B cell (primary cell): ENCODE data around the gene PDK3. TPM values are rescaled to one million over a fixed set of nuclear protein-coding genes. Genes with fewer than 3 reads are reported as not detected.

Source experiments
- ATAC-seq: fragments of 200-7000 bp; cut with Tn5 transposase; one replicate; pipeline ENCODE4 v1.10.0; 2021; ENCODE audit warnings: low read depth, mild to moderate bottlenecking, moderate number of reproducible peaks, moderate library complexity
- CTCF ChIA-PET: fragments of 350-600 bp; sonication (Branson Sonifier 250); formaldehyde crosslinking; loops from one replicate; lab custom pipeline; 2021; ENCODE audit warnings: antibody characterized with exemption, inconsistent platforms; lab: Charles Lee
- POLR2A ChIA-PET: fragments of 350-600 bp; sonication (Branson Sonifier 250); formaldehyde crosslinking; loops from one replicate; lab custom pipeline; 2021; ENCODE audit warnings: antibody characterized with exemption; lab: Charles Lee
- DNase-seq: peaks from one replicate; pipeline ENCODE4 v3.0.0; 2013
- H2AFZ ChIP-seq: 2 replicates; pipeline ENCODE4 v1.6.1; 2012; ENCODE audit warnings: mild to moderate bottlenecking, low read depth, low read length; ENCODE audit not compliant: insufficient read depth, poor library complexity, severe bottlenecking
- H3K27ac ChIP-seq, 2 donors: 1 replicate in 1 of 2; 2 replicates in 1 of 2; pipeline ENCODE4 v1.5.1; 2012 to 2013; ENCODE audit warnings: low read length in 2 of 2, mild to moderate bottlenecking in 2 of 2, moderate library complexity in 1 of 2
- H3K27me3 ChIP-seq, 4 experiments: fragments of 200-600 bp in 1 of 4; sonication (generic) in 1 of 4; replicated peaks in 1 of 4; 1 replicate in 2 of 4; 2 replicates in 2 of 4; pipeline versions ENCODE4 v1.6.1 to v1.7.0; 2013 to 2016; ENCODE audit warnings: low read length in 3 of 4, mild to moderate bottlenecking in 2 of 4, mixed read lengths in 1 of 4, moderate library complexity in 1 of 4; ENCODE audit not compliant: insufficient read depth in 4 of 4, control insufficient read depth in 3 of 4; ENCODE audit errors: control extremely low read depth in 1 of 4
- H3K36me3 ChIP-seq, 2 experiments: replicated peaks in 1 of 2; 1 replicate in 1 of 2; 2 replicates in 1 of 2; pipeline versions ENCODE4 v1.6.1 to v1.7.1; 2013; ENCODE audit warnings: low read length in 1 of 2; ENCODE audit not compliant: insufficient read depth in 2 of 2, control insufficient read depth in 1 of 2; ENCODE audit errors: control extremely low read depth in 1 of 2, extremely low read depth in 1 of 2
- H3K4me1 ChIP-seq, 2 donors: fragments of 200-600 bp in 1 of 2; sonication (generic) in 1 of 2; 1 replicate in 1 of 2; 2 replicates in 1 of 2; pipeline versions ENCODE4 v1.5.1 to v1.6.1; 2013 to 2017; ENCODE audit warnings: low read length in 2 of 2; ENCODE audit not compliant: control insufficient read depth in 2 of 2, insufficient read depth in 2 of 2
- H3K4me2 ChIP-seq: replicated peaks from 2 replicates; pipeline ENCODE3; 2012; ENCODE audit warnings: mild to moderate bottlenecking, low read depth, low read length; ENCODE audit not compliant: poor library complexity, severe bottlenecking
- H3K4me3 ChIP-seq, 5 experiments: fragments of 200-600 bp in 1 of 5; sonication (generic) in 1 of 5; 1 replicate in 3 of 5; 2 replicates in 2 of 5; pipeline versions ENCODE4 v1.5.1 to v1.7.0; 2011 to 2016; ENCODE audit warnings: low read length in 4 of 5, mild to moderate bottlenecking in 4 of 5, low read depth in 2 of 5, control low read depth in 1 of 5, moderate library complexity in 1 of 5; ENCODE audit not compliant: insufficient read depth in 1 of 5; ENCODE audit errors: control extremely low read depth in 1 of 5, extremely low read depth in 1 of 5
- H3K79me2 ChIP-seq: fragments of 200-600 bp; sonication (generic); one replicate; pipeline ENCODE4 v1.6.0; 2016; ENCODE audit warnings: low read length; ENCODE audit not compliant: control insufficient read depth, insufficient read depth
- H3K9ac ChIP-seq: fragments of 200-600 bp; sonication (generic); 2 replicates; pipeline ENCODE4 v1.6.1; 2017; ENCODE audit warnings: mild to moderate bottlenecking, low read length, moderate library complexity
- H3K9me3 ChIP-seq, 3 donors: one replicate each; pipeline versions ENCODE4 v1.6.1 to v1.7.1; 2013; ENCODE audit warnings: low read length in 2 of 3; ENCODE audit not compliant: control insufficient read depth in 2 of 3, insufficient read depth in 1 of 3; ENCODE audit errors: control extremely low read depth in 1 of 3
- H4K20me1 ChIP-seq: 2 replicates; pipeline ENCODE4 v1.6.0; 2012; ENCODE audit warnings: mild to moderate bottlenecking, low read length; ENCODE audit not compliant: insufficient read depth, control insufficient read depth, poor library complexity, severe bottlenecking
- H3K27ac Mint-ChIP-seq: one replicate; pipeline ENCODE4 v1.8.0; 2021; ENCODE audit warnings: mixed read lengths
- H3K27me3 Mint-ChIP-seq: one replicate; pipeline ENCODE4 v1.8.0; 2021; ENCODE audit warnings: mixed read lengths
- H3K4me1 Mint-ChIP-seq: one replicate; pipeline ENCODE4 v1.8.0; 2021; ENCODE audit warnings: mixed read lengths
- H3K4me3 Mint-ChIP-seq: one replicate; pipeline ENCODE4 v1.8.0; 2021; ENCODE audit warnings: mixed read lengths
- H3K9me3 Mint-ChIP-seq: one replicate; pipeline ENCODE4 v1.8.0; 2022; ENCODE audit warnings: mixed read lengths; ENCODE audit not compliant: insufficient read depth
- CTCF ChIP-seq: fragments of 200-600 bp; IDR thresholded peaks from one replicate; pipeline ENCODE4 v1.8.0; 2022; ENCODE audit warnings: antibody characterized with exemption, mild to moderate bottlenecking
- EZH2 ChIP-seq: IDR thresholded peaks from 2 replicates; pipeline ENCODE4 v1.6.1; 2012; ENCODE audit warnings: borderline replicate concordance, low read depth, mild to moderate bottlenecking, moderate library complexity, low read length; ENCODE audit not compliant: insufficient read depth, poor library complexity, severe bottlenecking
- WGBS: methylation state at CpG from one replicate; pipeline ENCODE4 v1.1.5; 2013; ENCODE audit warnings: missing lambda C conversion rate; ENCODE audit not compliant: insufficient coverage; 5-methylcytosine and 5-hydroxymethylcytosine counted together
- intact Hi-C: fragments of 100-400 bp; cut with micrococcal nuclease; formaldehyde crosslinking; loops from one replicate; pipeline ENCODE4 v1.10.0; 2022
- polyA plus RNA-seq: library from polyadenylated mRNA; depleted of rRNA; stranded (reverse); fragments of >200 nt; gene quantifications from 2 replicates; pipeline ENCODE4 v1.2.3, GENCODE V29; 2012
- total RNA-seq, 2 donors: library from RNA; stranded (reverse); fragments of 120-200 nt in 1 of 2; gene quantifications; 1 replicate in 1 of 2; 2 replicates in 1 of 2; pipeline versions ENCODE4 v1.2.3 to v1.2.4, GENCODE V29; 2013 to 2022

Gene PDK3
- total and polyA plus RNA-seq, 2 donors (not counting 1 experiment from before 2014, with no cell fraction given), result 5.5 to 18.3 TPM

- no CpG with 5 or more reads among the region's 1 CpG for WGBS
- Histone ChIP-seq H3K9ac (no peak overlapping the region), H3K27me3 (no peaks in the 10 kb centered on the region), H3K4me3 (no peak overlapping the region), H3K4me1 (no peaks in the 10 kb centered on the region), H3K79me2 (no peaks in the 10 kb centered on the region), H2AFZ (no peak overlapping the region), H3K9me3 (no peaks in the 10 kb centered on the region), H3K27ac (no peak overlapping the region), H3K36me3 (no peaks in the 10 kb centered on the region), H4K20me1 (no peaks in the 10 kb centered on the region), H3K4me2 (no peak overlapping the region)
- intact Hi-C loops, result no loop called here
- no peaks in the 10 kb centered on the region for H3K4me1 Mint-ChIP-seq
- DNase-seq, result no peak
- ChIA-PET CTCF (no interaction called here), POLR2A (no interaction called here)
- TF ChIP-seq CTCF (no peak), EZH2 (no peak)
- H3K4me3 Mint-ChIP-seq, result no peak overlapping the region
- no peaks in the 10 kb centered on the region for H3K9me3 Mint-ChIP-seq
- no peak for ATAC-seq
- H3K27ac Mint-ChIP-seq, result no peak overlapping the region
- no peaks in the 10 kb centered on the region for H3K27me3 Mint-ChIP-seq
These were observed 82.9 kb downstream of the PDK3 start for GRCh38 chrX:24547961-24548360.

DNA sequence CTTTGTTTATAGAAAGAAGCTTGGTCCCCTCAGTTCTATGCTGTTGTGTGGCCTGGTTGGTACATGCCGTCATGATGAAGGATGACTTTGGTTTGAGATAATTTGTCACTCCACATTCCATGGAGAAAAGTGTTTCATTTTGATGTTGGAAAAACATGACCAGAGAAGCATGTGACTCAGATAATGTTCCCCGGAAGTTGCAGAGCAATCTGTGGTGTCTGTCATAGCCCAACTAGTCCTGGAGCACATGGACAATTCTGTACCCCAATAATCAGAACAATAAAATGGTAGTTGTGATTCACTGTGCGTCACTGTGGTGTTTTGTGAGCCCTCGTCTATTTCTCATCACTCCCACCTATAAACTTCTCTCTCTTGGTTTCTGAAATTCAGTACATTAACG lies 85.1 kb downstream of the PDK3 start:
- no peak overlapping the region for H3K4me2 ChIP-seq
- H2AFZ ChIP-seq, result no peak overlapping the region
- CTCF ChIA-PET, result no interaction called here
- no peak overlapping the region for H3K4me3 ChIP-seq
- H3K9me3 ChIP-seq, result no peaks in the 10 kb centered on the region
- no peak overlapping the region for H3K4me3 Mint-ChIP-seq
- no peak overlapping the region for H3K9ac ChIP-seq
- no peaks in the 10 kb centered on the region for H3K9me3 Mint-ChIP-seq
- ATAC-seq, result no peak
- POLR2A ChIA-PET, result no interaction called here
- TF ChIP-seq EZH2 (no peak), CTCF (no peak)
- H3K36me3 ChIP-seq, result no peaks in the 10 kb centered on the region
- intact Hi-C loops, result no loop called here
- peaks cover 1% of the 10 kb centered on the region for H3K4me1 Mint-ChIP-seq
- DNase-seq, result no peak
- H3K27me3 Mint-ChIP-seq, result no peaks in the 10 kb centered on the region
- no peaks in the 10 kb centered on the region for H4K20me1 ChIP-seq
- H3K27me3 ChIP-seq, result no peaks in the 10 kb centered on the region
- no peaks in the 10 kb centered on the region for H3K4me1 ChIP-seq
- H3K27ac ChIP-seq, result no peak overlapping the region
- H3K79me2 ChIP-seq, result no peaks in the 10 kb centered on the region
- no peak overlapping the region for H3K27ac Mint-ChIP-seq
- WGBS, result no CpG with 5 or more reads among the region's 5 CpGs
